SK-N-SH treated with all-trans-retinoic acid at 6 μM for 48 hours (cell line): Measurements from ENCODE around the gene FSTL1.

ENCODE experiments used
- ATAC-seq: fragments of 200-7000 bp; cut with Tn5 transposase; 3 replicates; pipeline ENCODE4 v1.9.1; 2020; ENCODE audit warnings: mild to moderate bottlenecking, moderate library complexity
- ARNTL ChIP-seq: fragments of 450-650 bp; formaldehyde crosslinking; IDR thresholded peaks from 2 replicates; pipeline ENCODE4 v1.5.0; 2020; ENCODE audit warnings: low read depth, mild to moderate bottlenecking, moderate library complexity, borderline replicate concordance
- BACH2 ChIP-seq: fragments of 250-450 bp; sonication (Bioruptor Pico); IDR thresholded peaks from 2 replicates; pipeline ENCODE4 v1.9.0; 2021; ENCODE audit warnings: mild to moderate bottlenecking, borderline replicate concordance
- CREB5 ChIP-seq: fragments of 250-450 bp; sonication (Bioruptor Pico); IDR thresholded peaks from 2 replicates; pipeline ENCODE4 v1.5.1; 2020; ENCODE audit warnings: low read depth, mild to moderate bottlenecking, moderate library complexity
- CSRNP3 ChIP-seq: fragments of 250-450 bp; sonication (Bioruptor Pico); IDR thresholded peaks from 2 replicates; pipeline ENCODE4 v1.5.1; 2021; ENCODE audit warnings: mild to moderate bottlenecking, moderate library complexity
- ESRRG ChIP-seq: fragments of 250-450 bp; sonication (Bioruptor Pico); IDR thresholded peaks from 2 replicates; pipeline ENCODE4 v1.6.1; 2021; ENCODE audit warnings: mild to moderate bottlenecking
- GLIS3 ChIP-seq: fragments of 250-450 bp; sonication (Bioruptor Pico); IDR thresholded peaks from 2 replicates; pipeline ENCODE4 v1.5.0; 2020; ENCODE audit warnings: mild to moderate bottlenecking, moderate library complexity
- ISL1 ChIP-seq: fragments of 250-450 bp; sonication (Bioruptor Pico); IDR thresholded peaks from 2 replicates; pipeline ENCODE4 v2.1.2; 2022; ENCODE audit warnings: mild to moderate bottlenecking, moderate library complexity
- PATZ1 ChIP-seq: fragments of 250-450 bp; sonication (Bioruptor Pico); IDR thresholded peaks from 2 replicates; pipeline ENCODE4 v1.8.0; 2020; ENCODE audit warnings: mild to moderate bottlenecking, moderate library complexity, borderline replicate concordance
- POU6F1 ChIP-seq: fragments of 250-450 bp; sonication (Bioruptor Pico); IDR thresholded peaks from 2 replicates; pipeline ENCODE4 v1.8.0; 2021; ENCODE audit warnings: low read depth, mild to moderate bottlenecking, moderate library complexity, borderline replicate concordance
- RARB ChIP-seq: fragments of 250-450 bp; sonication (Bioruptor Pico); IDR thresholded peaks from 2 replicates; pipeline ENCODE4 v1.8.0; 2021; ENCODE audit warnings: mild to moderate bottlenecking, moderate library complexity
- SNAI2 ChIP-seq: fragments of 250-450 bp; sonication (Bioruptor Pico); IDR thresholded peaks from 2 replicates; pipeline ENCODE4 v1.5.0; 2020; ENCODE audit warnings: mild to moderate bottlenecking, moderate library complexity
- TCF4 ChIP-seq: fragments of 250-450 bp; sonication (Bioruptor Pico); IDR thresholded peaks from 2 replicates; pipeline ENCODE4 v1.8.0; 2021; ENCODE audit warnings: mild to moderate bottlenecking, moderate library complexity, borderline replicate concordance
- TOX ChIP-seq: fragments of 250-450 bp; sonication (Bioruptor Pico); IDR thresholded peaks from 2 replicates; pipeline ENCODE4 v1.8.0; 2021; ENCODE audit warnings: mild to moderate bottlenecking, moderate library complexity, borderline replicate concordance
- TSHZ2 ChIP-seq: fragments of 250-450 bp; sonication (Bioruptor Pico); IDR thresholded peaks from 2 replicates; pipeline ENCODE4 v1.5.0; 2020; ENCODE audit warnings: mild to moderate bottlenecking, moderate library complexity
- ZFP3 ChIP-seq: fragments of 250-450 bp; sonication (Bioruptor Pico); IDR thresholded peaks from 2 replicates; pipeline ENCODE4 v1.5.0; 2020; ENCODE audit warnings: mild to moderate bottlenecking, moderate library complexity
- ZFP30 ChIP-seq: fragments of 450-650 bp; formaldehyde crosslinking; IDR thresholded peaks from 2 replicates; pipeline ENCODE4 v1.5.0; 2022; ENCODE audit warnings: mild to moderate bottlenecking, moderate library complexity
- ZNF565 ChIP-seq: fragments of 450-650 bp; formaldehyde crosslinking; conservative IDR thresholded peaks from 2 replicates; pipeline ENCODE4 v1.5.0; 2020; ENCODE audit warnings: low read depth, mild to moderate bottlenecking, moderate library complexity
- ZNF70 ChIP-seq: fragments of 450-650 bp; formaldehyde crosslinking; IDR thresholded peaks from 2 replicates; pipeline ENCODE4 v1.5.0; 2020; ENCODE audit warnings: mild to moderate bottlenecking, moderate library complexity
- ZNF8 ChIP-seq: fragments of 450-650 bp; formaldehyde crosslinking; IDR thresholded peaks from 2 replicates; pipeline ENCODE4 v1.5.0; 2020; ENCODE audit warnings: mild to moderate bottlenecking, moderate library complexity

FSTL1 gene

GRCh38 chr3:120460862-120461261 is 10.1 kb upstream of the FSTL1 start:
- no peak for ATAC-seq

GRCh38 chr3:120460181-120460790 is 9.5 kb upstream of the FSTL1 start:
- TF ChIP-seq ZFP30 (CRISPR knock-in tag) (no peak), ISL1 (CRISPR knock-in tag) (no peak), PATZ1 (CRISPR knock-in tag) (no peak), ESRRG (CRISPR knock-in tag) (no peak), SNAI2 (CRISPR knock-in tag) (no peak), BACH2 (CRISPR knock-in tag) (no peak), TCF4 (CRISPR knock-in tag) (no peak), ZFP3 (no peak), ARNTL (no peak), CREB5 (CRISPR knock-in tag) (no peak)
- TF ChIP-seq, all 23 proteins: peak for 0
- no peak for ATAC-seq

More at GRCh38 chr3:120460862-120461261, 10.1 kb upstream of the FSTL1 start:
- TF ChIP-seq ESRRG (CRISPR knock-in tag): no peak
- no peak for TF ChIP-seq ARNTL
- TF ChIP-seq TOX (CRISPR knock-in tag): no peak
- no peak for TF ChIP-seq ZNF8 (CRISPR knock-in tag)
- TF ChIP-seq ISL1 (CRISPR knock-in tag): no peak
- no peak for TF ChIP-seq ZFP3
- TF ChIP-seq TCF4 (CRISPR knock-in tag): no peak
- TF ChIP-seq POU6F1 (CRISPR knock-in tag): no peak

- ATAC-seq: no peak
- TF ChIP-seq ESRRG (CRISPR knock-in tag) (no peak), GLIS3 (CRISPR knock-in tag) (no peak), PATZ1 (CRISPR knock-in tag) (no peak), ZNF8 (CRISPR knock-in tag) (no peak), ZNF70 (CRISPR knock-in tag) (no peak), BACH2 (CRISPR knock-in tag) (no peak), TSHZ2 (CRISPR knock-in tag) (no peak), ZFP30 (CRISPR knock-in tag) (no peak), ZNF565 (CRISPR knock-in tag) (no peak), TCF4 (CRISPR knock-in tag) (no peak), ARNTL (no peak)
Observed at GRCh38 chr3:120459196-120459595, 8.4 kb upstream of the FSTL1 start.

GRCh38 chr3:120457827-120458226 is 7.0 kb upstream of the FSTL1 start:
- TF ChIP-seq SNAI2 (CRISPR knock-in tag) (no peak), CREB5 (CRISPR knock-in tag) (no peak), RARB (no peak), CSRNP3 (no peak), ISL1 (CRISPR knock-in tag) (no peak), ESRRG (CRISPR knock-in tag) (no peak), BACH2 (CRISPR knock-in tag) (no peak)
- no peak for ATAC-seq
